GM12878 (cell line): ENCODE measurements around the gene BCKDHA. TPM values are rescaled to one million over a fixed set of nuclear protein-coding genes. Genes with fewer than 3 reads are reported as not detected.
A peak's percentile ranks its signal among the peaks of the same experiment; 100 is the strongest.

Experiments used
- ATAC-seq: fragments of 200-7000 bp; cut with Tn5 transposase; 3 replicates; pipeline ENCODE4 v1.9.1; 2020; ENCODE audit warnings: mild to moderate bottlenecking, moderate library complexity
- BruUV-seq: library from RNA; stranded (reverse); fragments of 400-500 nt; replicated peaks from 2 replicates; lab custom pipeline; 2021; lab: Mats Ljungman, UMichigan
- CTCF ChIA-PET: fragments of 300-600 bp; sonication (Branson Sonifier 250); formaldehyde crosslinking; extraction: SDS; loops from one replicate; lab custom pipeline; 2021; ENCODE audit warnings: inconsistent platforms; lab: Yijun Ruan, JAX
- POLR2A ChIA-PET: fragments of 350-600 bp; formaldehyde crosslinking; extraction: SDS; loops from one replicate; lab custom pipeline; 2021; ENCODE audit warnings: inconsistent platforms; lab: Charles Lee
- RAD21 ChIA-PET: fragments of 300-600 bp; sonication (Branson Sonifier 250); formaldehyde crosslinking; loops from one replicate; lab custom pipeline; 2023; ENCODE audit warnings: antibody characterized with exemption; ENCODE audit not compliant: unreplicated experiment; lab: Charles Lee
- SMC1A ChIA-PET: fragments of 300-600 bp; sonication (Branson Sonifier 250); formaldehyde crosslinking; loops from one replicate; lab custom pipeline; 2023; ENCODE audit not compliant: unreplicated experiment, uncharacterized antibody; lab: Charles Lee
- DNase-seq: peaks from one replicate; pipeline ENCODE4 v3.0.0-alpha.2; 2011; ENCODE audit warnings: low read depth, low spot score
- FAIRE-seq: peaks from 3 replicates; lab custom pipeline; 2011; peaks lifted over from hg19 to GRCh38; lab: Jason Lieb, UNC
- H2AFZ ChIP-seq: 2 replicates; pipeline ENCODE4 v1.6.0; 2011; ENCODE audit warnings: low read depth, low read length, control low read depth; ENCODE audit not compliant: control insufficient read depth
- H3K27ac ChIP-seq: 2 replicates; pipeline ENCODE4 v1.5.1; 2011; ENCODE audit warnings: control low read depth; ENCODE audit not compliant: control insufficient read depth, insufficient read depth
- H3K27me3 ChIP-seq, 2 experiments: replicated peaks in 1 of 2; 2 replicates each; pipeline versions ENCODE4 v1.6.0 to v1.6.1; 2011; ENCODE audit warnings: low read length in 1 of 2; ENCODE audit not compliant: control insufficient read depth in 2 of 2, insufficient read depth in 2 of 2
- H3K36me3 ChIP-seq, 2 experiments: 2 replicates each; pipeline ENCODE4 v1.5.1; 2011; ENCODE audit warnings: low read length in 1 of 2; ENCODE audit not compliant: control insufficient read depth in 2 of 2, insufficient read depth in 2 of 2
- H3K4me1 ChIP-seq: 2 replicates; pipeline ENCODE4 v1.6.1; 2011; ENCODE audit warnings: mild to moderate bottlenecking, low read length, moderate library complexity, mixed read lengths; ENCODE audit not compliant: control insufficient read depth, insufficient read depth
- H3K4me2 ChIP-seq: 2 replicates; pipeline ENCODE4 v1.6.0; 2011; ENCODE audit warnings: control low read depth; ENCODE audit not compliant: control insufficient read depth, insufficient read depth
- H3K4me3 ChIP-seq: fragments of 200-600 bp; sonication (generic); 2 replicates; pipeline ENCODE4 v1.5.1; 2016
- H3K79me2 ChIP-seq: 2 replicates; pipeline ENCODE4 v1.6.0; 2011; ENCODE audit warnings: low read length; ENCODE audit not compliant: control insufficient read depth, insufficient read depth
- H3K9ac ChIP-seq: 2 replicates; pipeline ENCODE4 v1.8.0; 2011; ENCODE audit warnings: low read length, control low read depth, mixed read lengths; ENCODE audit not compliant: control insufficient read depth, insufficient read depth
- H3K9me3 ChIP-seq: replicated peaks from 3 replicates; pipeline ENCODE4 v1.5.1; 2011; ENCODE audit warnings: mild to moderate bottlenecking, low read length; ENCODE audit not compliant: control insufficient read depth, insufficient read depth
- H4K20me1 ChIP-seq: 2 replicates; pipeline ENCODE4 v1.6.0; 2011; ENCODE audit not compliant: control insufficient read depth, insufficient read depth
- BHLHE40 ChIP-seq, 2 experiments: fragments of 450-650 bp in 1 of 2; IDR thresholded peaks; 2 replicates each; pipeline ENCODE4 v1.6.1; 2011 to 2017; ENCODE audit warnings: low read depth in 2 of 2, borderline replicate concordance in 1 of 2, improper control_type of control experiment in 1 of 2, low read length in 1 of 2, mild to moderate bottlenecking in 1 of 2
- EP300 ChIP-seq, 2 experiments: fragments of 150-350 bp in 1 of 2; IDR thresholded peaks; 2 replicates each; pipeline ENCODE4 v1.6.1; 2011 to 2012; ENCODE audit warnings: low read depth in 2 of 2, low read length in 2 of 2, borderline replicate concordance in 1 of 2, improper control_type of control experiment in 1 of 2, inconsistent platforms in 1 of 2; ENCODE audit not compliant: control insufficient read depth in 1 of 2
- IKZF2 ChIP-seq, 2 experiments: fragments of 450-650 bp; IDR thresholded peaks; 2 replicates each; pipeline ENCODE4 v1.6.1; 2017; ENCODE audit warnings: mild to moderate bottlenecking in 2 of 2, moderate library complexity in 2 of 2
- MAX ChIP-seq: IDR thresholded peaks from 2 replicates; pipeline ENCODE4 v1.6.1; 2012; ENCODE audit warnings: low read depth, low read length, improper control_type of control experiment
- MYC ChIP-seq: IDR thresholded peaks from 2 replicates; pipeline ENCODE4 v1.6.1; 2011; ENCODE audit warnings: mild to moderate bottlenecking, low read length, moderate library complexity, inconsistent platforms; ENCODE audit not compliant: insufficient read depth, insufficient replicate concordance, insufficient read length, severe bottlenecking
- NKRF ChIP-seq: fragments of 450-650 bp; conservative IDR thresholded peaks from 2 replicates; pipeline ENCODE4 v1.6.1; 2017; ENCODE audit warnings: mild to moderate bottlenecking, moderate library complexity
- PML ChIP-seq: IDR thresholded peaks from 2 replicates; pipeline ENCODE4 v1.6.1; 2012; ENCODE audit warnings: low read length, inconsistent platforms
- SMARCA5 ChIP-seq: fragments of 450-650 bp; IDR thresholded peaks from 2 replicates; pipeline ENCODE4 v1.6.1; 2017; ENCODE audit warnings: mild to moderate bottlenecking
- TAF1 ChIP-seq: IDR thresholded peaks from 2 replicates; pipeline ENCODE4 v1.6.1; 2011; ENCODE audit warnings: mild to moderate bottlenecking, low read depth, low read length, borderline replicate concordance
- ZBED1 ChIP-seq: IDR thresholded peaks from 2 replicates; pipeline ENCODE4 v1.6.1; 2016; ENCODE audit warnings: borderline replicate concordance
- ZNF207 ChIP-seq: fragments of 450-650 bp; IDR thresholded peaks from 2 replicates; pipeline ENCODE4 v1.6.1; 2014; ENCODE audit warnings: antibody characterized with exemption, mild to moderate bottlenecking, borderline replicate concordance
- ZNF622 ChIP-seq: fragments of 450-650 bp; IDR thresholded peaks from 2 replicates; pipeline ENCODE4 v1.6.1; 2017; ENCODE audit warnings: mild to moderate bottlenecking, inconsistent platforms
- ZSCAN29 ChIP-seq: fragments of 450-650 bp; IDR thresholded peaks from 2 replicates; pipeline ENCODE4 v1.6.1; 2017; ENCODE audit warnings: mild to moderate bottlenecking, moderate library complexity
- WGBS: methylation state at CpG from one replicate; pipeline ENCODE4 v1.1.6; 2016; ENCODE audit warnings: low lambda C conversion rate; ENCODE audit not compliant: insufficient replicate concordance, insufficient coverage; ENCODE audit errors: missing lambda C conversion rate; 5-methylcytosine and 5-hydroxymethylcytosine counted together
- in situ Hi-C: fragments of 300-500 bp; cut with MboI; formaldehyde crosslinking; loops from 9 replicates; pipeline ENCODE4 v1.14.3; 2018; ENCODE audit warnings: mixed read lengths
- intact Hi-C: fragments of 100-400 bp; cut with micrococcal nuclease; formaldehyde crosslinking; loops from one replicate; pipeline ENCODE4 v1.14.2; 2022; ENCODE audit not compliant: unreplicated experiment
- polyA plus RNA-seq, 11 experiments: library from polyadenylated mRNA; depleted of rRNA in 4 of 11; unstranded in 6 of 11; stranded (reverse) in 5 of 11; fragments of >200 nt; fragmentation: Nextera tagmentation in 4 of 11; fragmentation: Illumina TruSeq in 1 of 11; extraction: Ambion mirVana in 4 of 11; extraction: Trizol in 1 of 11; gene quantifications; 1 replicate in 1 of 11; 2 replicates in 10 of 11; pipeline versions ENCODE4 v1.2.1 to v1.2.3, GENCODE V29; 2011 to 2016; ENCODE audit warnings: inconsistent platforms in 2 of 11, missing spikeins in 2 of 11, low read depth in 1 of 11
- total RNA-seq, 4 experiments: library from RNA; depleted of rRNA in 3 of 4; stranded (reverse); fragments of >200 nt in 3 of 4; fragmentation: Illumina TruSeq in 1 of 4; extraction: Trizol in 1 of 4; gene quantifications; 2 replicates each; pipeline versions ENCODE4 v1.2.1 to v1.2.3, GENCODE V29; 2013 to 2021

The BCKDHA gene
- total and polyA plus RNA-seq, 10 of the 15 experiments (the other 5 are each of a cell fraction or from before 2014, with no cell fraction given): 9.9 to 107 (median 46.4) TPM

GRCh38 chr19:41398050-41398418 lies 416 bp downstream of the BCKDHA start:
- no peaks in the 10 kb centered on the region for H3K27me3 ChIP-seq
- intact Hi-C loops (loop anchor here (5.0 kb wide), 1 partner anchor 136 kb away; the partner anchor contains the start of gene HNRNPUL1), in situ Hi-C loops (no loop called here)
- H3K27ac ChIP-seq: peak overlapping the region; percentile 99
- peaks cover 54% of the 10 kb centered on the region for H3K79me2 ChIP-seq
- ChIA-PET SMC1A (interaction anchor here (1.3 kb wide), 1 partner anchor 10 kb away, joined by 5 read pairs; no protein-coding TSS in a partner anchor), RAD21 (no interaction called here), POLR2A (interaction anchor here (0.8 to 1.4 kb wide), 3 partner anchors 11 to 41 kb away, joined by 3 to 6 read pairs (median 3); partner anchors contain the start of gene B9D2), CTCF (interaction anchor here (1.4 kb wide), 1 partner anchor 42 kb away, joined by 3 read pairs; no protein-coding TSS in a partner anchor)
- peak overlapping the region; percentile 91 for H2AFZ ChIP-seq
- TF ChIP-seq PML (no peak), IKZF2 (IDR thresholded peaks at IDR 0.05) (no peak)
- peaks cover 19% of the 10 kb centered on the region for H3K4me1 ChIP-seq
- H4K20me1 ChIP-seq: no peaks in the 10 kb centered on the region
- H3K4me2 ChIP-seq: peak overlapping the region; percentile 89; the same call in 1 of the 2 replicates
- peaks cover 0 to 2% of the 10 kb centered on the region in 2 experiments; a peak in 1 of 4 replicates for H3K36me3 ChIP-seq
- H3K9me3 ChIP-seq: no peaks in the 10 kb centered on the region
- H3K4me3 ChIP-seq: peak overlapping the region; percentile 79
- 1% methylated on average over 5 of the region's 5 CpGs for WGBS
- ATAC-seq: no peak
- FAIRE-seq: no peak
- DNase-seq: no peak
- peak overlapping the region; percentile 99 for H3K9ac ChIP-seq
- no TSS peak for BruUV-seq

- RAD21 ChIA-PET: no interaction called here
- BruUV-seq: TSS peak; percentile 79
- Histone ChIP-seq H3K4me2 (peak overlapping the region; percentile 89), H3K27ac (peak overlapping the region; percentile 99), H3K9ac (peak overlapping the region; percentile 99), H4K20me1 (no peaks in the 10 kb centered on the region), H3K36me3 (no peaks in the 10 kb centered on the region; a peak in 1 of 4 replicates), H3K4me3 (peak overlapping the region; percentile 79), H2AFZ (no peak overlapping the region), H3K9me3 (no peaks in the 10 kb centered on the region), H3K79me2 (peaks cover 51% of the 10 kb centered on the region), H3K4me1 (peaks cover 17% of the 10 kb centered on the region), H3K27me3 (no peaks in the 10 kb centered on the region)
- CTCF ChIA-PET: interaction anchor here (0.9 to 1.4 kb wide), 3 partner anchors 10 to 42 kb away, joined by 3 read pairs; no protein-coding TSS in a partner anchor
- intact Hi-C loops: loop anchor here (5.0 kb wide), 1 partner anchor 136 kb away; the partner anchor contains the start of gene HNRNPUL1
- in situ Hi-C loops: no loop called here
- SMC1A ChIA-PET: interaction anchor here (1.2 to 1.3 kb wide), 2 partner anchors 9 to 33 kb away, joined by 4 to 5 read pairs; no protein-coding TSS in a partner anchor
- ATAC-seq (no peak), DNase-seq (no peak), FAIRE-seq (no peak)
- WGBS: 4% methylated on average over 3 of the region's 3 CpGs
- POLR2A ChIA-PET: interaction anchor here (0.6 to 1.4 kb wide), 4 partner anchors 10 to 752 kb away, joined by 3 to 6 read pairs (median 4); partner anchors contain the start of gene B9D2
- TF ChIP-seq MYC: no peak
- TF ChIP-seq TAF1: no peak
- no peak for TF ChIP-seq ZNF207
- no peak for TF ChIP-seq ZBED1
- TF ChIP-seq MAX: no peak
- no peak for TF ChIP-seq SMARCA5
- no peak for TF ChIP-seq IKZF2 (IDR thresholded peaks at IDR 0.05)
- TF ChIP-seq ZNF622: no peak
- no peak for TF ChIP-seq NKRF
- TF ChIP-seq BHLHE40 (IDR thresholded peaks at IDR 0.05; ENCODE audit: borderline replicate concordance in 1 of 2, low read depth in 2 of 2, low read length in 1 of 2): no peak
- TF ChIP-seq EP300 (IDR thresholded peaks at IDR 0.05; ENCODE audit: borderline replicate concordance in 1 of 2, control insufficient read depth in 1 of 2, low read depth in 2 of 2, low read length in 2 of 2): no peak
- no peak for TF ChIP-seq ZSCAN29
Observed at GRCh38 chr19:41398598-41398997, 980 bp downstream of the BCKDHA start.
